GM12878 (cell line): ENCODE results near the gene MIEN1.

Source experiments
- JUNB ChIP-seq: IDR thresholded peaks from 2 replicates; pipeline ENCODE4 v1.6.1; 2016; ENCODE audit warnings: antibody characterized with exemption, mild to moderate bottlenecking
- NFYB ChIP-seq: IDR thresholded peaks from 2 replicates; pipeline ENCODE4 v1.6.1; 2011; ENCODE audit warnings: low read depth, mild to moderate bottlenecking, low read length, improper control_type of control experiment, moderate library complexity; ENCODE audit not compliant: insufficient read depth
- NRF1 ChIP-seq: conservative IDR thresholded peaks from 2 replicates; pipeline ENCODE4 v1.6.1; 2011; ENCODE audit warnings: mild to moderate bottlenecking, low read depth, low read length, improper control_type of control experiment
- PAX8 ChIP-seq: fragments of 450-650 bp; IDR thresholded peaks from 2 replicates; pipeline ENCODE4 v1.6.1; 2017; ENCODE audit warnings: mild to moderate bottlenecking, moderate library complexity
- POLR2A ChIP-seq: IDR thresholded peaks from 2 replicates; pipeline ENCODE4 v1.6.1; 2011; ENCODE audit warnings: low read depth, mild to moderate bottlenecking, low read length
- POLR2AphosphoS2 ChIP-seq: IDR thresholded peaks from 2 replicates; pipeline ENCODE4 v1.6.1; 2011; ENCODE audit warnings: low read depth, mild to moderate bottlenecking, low read length, improper control_type of control experiment, moderate library complexity
- RCOR1 ChIP-seq: conservative IDR thresholded peaks from 2 replicates; pipeline ENCODE4 v1.6.1; 2012; ENCODE audit warnings: low read depth, low read length, improper control_type of control experiment
- TF ChIP-seq, protein P1 (sequence below), 3 experiments: IDR thresholded peaks in 2 of 3; conservative IDR thresholded peaks in 1 of 3; 2 replicates each; pipeline ENCODE4 v1.5.1; 2011; ENCODE audit warnings: low read depth in 3 of 3, low read length in 3 of 3, mild to moderate bottlenecking in 3 of 3, control low read depth in 2 of 3, moderate library complexity in 2 of 3, inconsistent platforms in 1 of 3, mixed read lengths in 1 of 3; ENCODE audit not compliant: control insufficient read depth in 2 of 3, insufficient read depth in 1 of 3; ENCODE audit errors: extremely low read depth in 1 of 3
- TF ChIP-seq, protein P2 (sequence below): IDR thresholded peaks from 2 replicates; pipeline ENCODE4 v1.6.1; 2012; ENCODE audit warnings: low read depth, low read length, improper control_type of control experiment
- TF ChIP-seq, protein P3 (sequence below): IDR thresholded peaks from 2 replicates; pipeline ENCODE4 v1.6.1; 2012; ENCODE audit warnings: low read length, inconsistent platforms

DNA sequence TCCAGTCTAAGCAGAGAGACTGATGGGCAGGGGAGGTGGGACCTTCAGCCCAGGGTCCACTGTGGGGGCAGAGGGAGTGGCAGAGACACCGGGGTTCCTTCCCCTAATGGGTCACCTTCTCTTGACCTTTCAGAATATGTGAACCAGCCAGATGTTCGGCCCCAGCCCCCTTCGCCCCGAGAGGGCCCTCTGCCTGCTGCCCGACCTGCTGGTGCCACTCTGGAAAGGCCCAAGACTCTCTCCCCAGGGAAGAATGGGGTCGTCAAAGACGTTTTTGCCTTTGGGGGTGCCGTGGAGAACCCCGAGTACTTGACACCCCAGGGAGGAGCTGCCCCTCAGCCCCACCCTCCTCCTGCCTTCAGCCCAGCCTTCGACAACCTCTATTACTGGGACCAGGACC is 2.8 kb downstream of the MIEN1 start:
- TF ChIP-seq, protein P1, sequence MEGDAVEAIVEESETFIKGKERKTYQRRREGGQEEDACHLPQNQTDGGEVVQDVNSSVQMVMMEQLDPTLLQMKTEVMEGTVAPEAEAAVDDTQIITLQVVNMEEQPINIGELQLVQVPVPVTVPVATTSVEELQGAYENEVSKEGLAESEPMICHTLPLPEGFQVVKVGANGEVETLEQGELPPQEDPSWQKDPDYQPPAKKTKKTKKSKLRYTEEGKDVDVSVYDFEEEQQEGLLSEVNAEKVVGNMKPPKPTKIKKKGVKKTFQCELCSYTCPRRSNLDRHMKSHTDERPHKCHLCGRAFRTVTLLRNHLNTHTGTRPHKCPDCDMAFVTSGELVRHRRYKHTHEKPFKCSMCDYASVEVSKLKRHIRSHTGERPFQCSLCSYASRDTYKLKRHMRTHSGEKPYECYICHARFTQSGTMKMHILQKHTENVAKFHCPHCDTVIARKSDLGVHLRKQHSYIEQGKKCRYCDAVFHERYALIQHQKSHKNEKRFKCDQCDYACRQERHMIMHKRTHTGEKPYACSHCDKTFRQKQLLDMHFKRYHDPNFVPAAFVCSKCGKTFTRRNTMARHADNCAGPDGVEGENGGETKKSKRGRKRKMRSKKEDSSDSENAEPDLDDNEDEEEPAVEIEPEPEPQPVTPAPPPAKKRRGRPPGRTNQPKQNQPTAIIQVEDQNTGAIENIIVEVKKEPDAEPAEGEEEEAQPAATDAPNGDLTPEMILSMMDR (IDR thresholded peaks at IDR 0.05 in 2 of 3, conservative IDR thresholded peaks at IDR 0.05 in 1 of 3; ENCODE audit: control insufficient read depth in 2 of 3, extremely low read depth in 1 of 3, insufficient read depth in 1 of 3, low read depth in 3 of 3, low read length in 3 of 3), result no peak
- TF ChIP-seq JUNB (no peak), RCOR1 (no peak), NRF1 (no peak), NFYB (no peak), POLR2AphosphoS2 (no peak), POLR2A (no peak; the same call in 1 of the 2 replicates), PAX8 (no peak)
- TF ChIP-seq, protein P2, sequence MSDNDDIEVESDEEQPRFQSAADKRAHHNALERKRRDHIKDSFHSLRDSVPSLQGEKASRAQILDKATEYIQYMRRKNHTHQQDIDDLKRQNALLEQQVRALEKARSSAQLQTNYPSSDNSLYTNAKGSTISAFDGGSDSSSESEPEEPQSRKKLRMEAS, result no peak
- TF ChIP-seq, protein P3, sequence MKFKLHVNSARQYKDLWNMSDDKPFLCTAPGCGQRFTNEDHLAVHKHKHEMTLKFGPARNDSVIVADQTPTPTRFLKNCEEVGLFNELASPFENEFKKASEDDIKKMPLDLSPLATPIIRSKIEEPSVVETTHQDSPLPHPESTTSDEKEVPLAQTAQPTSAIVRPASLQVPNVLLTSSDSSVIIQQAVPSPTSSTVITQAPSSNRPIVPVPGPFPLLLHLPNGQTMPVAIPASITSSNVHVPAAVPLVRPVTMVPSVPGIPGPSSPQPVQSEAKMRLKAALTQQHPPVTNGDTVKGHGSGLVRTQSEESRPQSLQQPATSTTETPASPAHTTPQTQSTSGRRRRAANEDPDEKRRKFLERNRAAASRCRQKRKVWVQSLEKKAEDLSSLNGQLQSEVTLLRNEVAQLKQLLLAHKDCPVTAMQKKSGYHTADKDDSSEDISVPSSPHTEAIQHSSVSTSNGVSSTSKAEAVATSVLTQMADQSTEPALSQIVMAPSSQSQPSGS, result no peak
